DND-41 (cell line): Measurements from ENCODE around the gene IFT80.
"Not testable (repeated sequence)": the region's sequence is repeated elsewhere in the genome, so short reads cannot be mapped to it uniquely, and the experiment has no call there.

Experiments used
- ATAC-seq: fragments of 200-7000 bp; cut with Tn5 transposase; 3 replicates; pipeline ENCODE4 v1.9.1; 2021; ENCODE audit warnings: low read depth; ENCODE audit not compliant: insufficient read depth
- DNase-seq: peaks from one replicate; pipeline ENCODE4 v3.0.0-alpha.2; 2020
- H2AFZ ChIP-seq: 2 replicates; pipeline ENCODE4 v1.6.0; 2012; ENCODE audit warnings: low read depth, low read length
- H3K27ac ChIP-seq: 2 replicates; pipeline ENCODE4 v1.5.1; 2012; ENCODE audit warnings: low read length, inconsistent platforms
- H3K27me3 ChIP-seq: fragments of 200-600 bp; sonication (generic); 2 replicates; pipeline ENCODE4 v1.6.0; 2012; ENCODE audit warnings: low read length, mild to moderate bottlenecking, inconsistent platforms; ENCODE audit not compliant: insufficient read depth, poor library complexity
- H3K36me3 ChIP-seq: 2 replicates; pipeline ENCODE4 v1.5.1; 2012; ENCODE audit warnings: low read length, inconsistent platforms; ENCODE audit not compliant: insufficient read depth
- H3K4me1 ChIP-seq: 2 replicates; pipeline ENCODE4 v1.5.1; 2012; ENCODE audit warnings: mild to moderate bottlenecking, low read length; ENCODE audit not compliant: insufficient read depth
- H3K4me2 ChIP-seq: 2 replicates; pipeline ENCODE4 v1.6.0; 2012; ENCODE audit warnings: mild to moderate bottlenecking, moderate library complexity, low read length, inconsistent platforms; ENCODE audit not compliant: insufficient read depth
- H3K4me3 ChIP-seq, 2 experiments: fragments of 200-600 bp in 1 of 2; shearing (Covaris generic) in 1 of 2; 2 replicates each; pipeline ENCODE4 v1.5.1; 2012 to 2016; ENCODE audit warnings: inconsistent platforms in 2 of 2, low read length in 2 of 2, mild to moderate bottlenecking in 2 of 2, low read depth in 1 of 2, moderate library complexity in 1 of 2
- H3K79me2 ChIP-seq: 2 replicates; pipeline ENCODE4 v1.6.0; 2012; ENCODE audit warnings: low read length, inconsistent platforms; ENCODE audit not compliant: insufficient read depth
- H3K9ac ChIP-seq: 2 replicates; pipeline ENCODE4 v1.6.0; 2012; ENCODE audit warnings: low read depth, mild to moderate bottlenecking, inconsistent platforms, low read length, moderate library complexity
- H3K9me3 ChIP-seq: 2 replicates; pipeline ENCODE4 v1.5.1; 2012; ENCODE audit warnings: low read length, moderate library complexity, mild to moderate bottlenecking, inconsistent platforms; ENCODE audit not compliant: insufficient read depth, severe bottlenecking
- H4K20me1 ChIP-seq: 2 replicates; pipeline ENCODE4 v1.6.0; 2012; ENCODE audit warnings: low read length; ENCODE audit not compliant: insufficient read depth
- EZH2 ChIP-seq: IDR thresholded peaks from 3 replicates; pipeline ENCODE4 v1.6.1; 2012; ENCODE audit warnings: borderline replicate concordance, low read depth, mild to moderate bottlenecking, moderate library complexity, low read length, inconsistent platforms; ENCODE audit not compliant: severe bottlenecking
- TF ChIP-seq, protein P1 (sequence below): IDR thresholded peaks from 2 replicates; pipeline ENCODE4 v1.5.1; 2012; ENCODE audit warnings: borderline replicate concordance, low read length, moderate library complexity, mild to moderate bottlenecking; ENCODE audit not compliant: poor library complexity, severe bottlenecking; ENCODE audit errors: extremely low read depth

The IFT80 gene

DNA sequence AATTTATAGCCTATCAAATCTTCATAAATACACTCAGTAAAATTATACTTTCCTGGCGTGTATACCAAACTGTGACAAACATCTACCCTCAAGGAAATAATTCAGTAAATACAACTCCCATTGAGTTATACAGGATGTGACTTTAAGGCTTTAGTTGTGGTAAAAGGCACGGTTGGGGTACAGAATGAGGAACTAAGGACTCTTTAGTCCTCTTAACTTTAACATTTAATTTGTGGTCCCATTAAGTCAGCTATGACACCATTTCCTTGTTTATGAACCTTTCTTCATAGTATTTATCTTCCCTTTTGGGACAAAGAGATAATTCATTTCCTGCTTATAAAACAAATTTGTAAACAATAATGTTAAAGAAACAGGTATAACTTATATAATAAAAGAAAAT lies 30.2 kb downstream of the IFT80 start:
- TF ChIP-seq EZH2 = no peak
- TF ChIP-seq, protein P1, sequence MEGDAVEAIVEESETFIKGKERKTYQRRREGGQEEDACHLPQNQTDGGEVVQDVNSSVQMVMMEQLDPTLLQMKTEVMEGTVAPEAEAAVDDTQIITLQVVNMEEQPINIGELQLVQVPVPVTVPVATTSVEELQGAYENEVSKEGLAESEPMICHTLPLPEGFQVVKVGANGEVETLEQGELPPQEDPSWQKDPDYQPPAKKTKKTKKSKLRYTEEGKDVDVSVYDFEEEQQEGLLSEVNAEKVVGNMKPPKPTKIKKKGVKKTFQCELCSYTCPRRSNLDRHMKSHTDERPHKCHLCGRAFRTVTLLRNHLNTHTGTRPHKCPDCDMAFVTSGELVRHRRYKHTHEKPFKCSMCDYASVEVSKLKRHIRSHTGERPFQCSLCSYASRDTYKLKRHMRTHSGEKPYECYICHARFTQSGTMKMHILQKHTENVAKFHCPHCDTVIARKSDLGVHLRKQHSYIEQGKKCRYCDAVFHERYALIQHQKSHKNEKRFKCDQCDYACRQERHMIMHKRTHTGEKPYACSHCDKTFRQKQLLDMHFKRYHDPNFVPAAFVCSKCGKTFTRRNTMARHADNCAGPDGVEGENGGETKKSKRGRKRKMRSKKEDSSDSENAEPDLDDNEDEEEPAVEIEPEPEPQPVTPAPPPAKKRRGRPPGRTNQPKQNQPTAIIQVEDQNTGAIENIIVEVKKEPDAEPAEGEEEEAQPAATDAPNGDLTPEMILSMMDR = no peak
- H3K79me2 ChIP-seq = no peaks in the 10 kb centered on the region
- peak; percentile 90 for ATAC-seq
- H2AFZ ChIP-seq = no peak overlapping the region
- H3K27me3 ChIP-seq = no peaks in the 10 kb centered on the region
- H3K36me3 ChIP-seq = peaks cover 17% of the 10 kb centered on the region; the same call in 1 of the 2 replicates
- H3K4me3 ChIP-seq = no peak overlapping the region
- H3K4me1 ChIP-seq = peaks cover 44% of the 10 kb centered on the region
- no peak overlapping the region for H3K9ac ChIP-seq
- H3K27ac ChIP-seq = peak overlapping the region; percentile 30; the same call in 1 of the 2 replicates
- H4K20me1 ChIP-seq = peaks cover 6% of the 10 kb centered on the region; the same call in 1 of the 2 replicates
- no peaks in the 10 kb centered on the region for H3K9me3 ChIP-seq
- peak overlapping the region; percentile 53; the same call in 1 of the 2 replicates for H3K4me2 ChIP-seq
- DNase-seq = peak; percentile 33

DNA sequence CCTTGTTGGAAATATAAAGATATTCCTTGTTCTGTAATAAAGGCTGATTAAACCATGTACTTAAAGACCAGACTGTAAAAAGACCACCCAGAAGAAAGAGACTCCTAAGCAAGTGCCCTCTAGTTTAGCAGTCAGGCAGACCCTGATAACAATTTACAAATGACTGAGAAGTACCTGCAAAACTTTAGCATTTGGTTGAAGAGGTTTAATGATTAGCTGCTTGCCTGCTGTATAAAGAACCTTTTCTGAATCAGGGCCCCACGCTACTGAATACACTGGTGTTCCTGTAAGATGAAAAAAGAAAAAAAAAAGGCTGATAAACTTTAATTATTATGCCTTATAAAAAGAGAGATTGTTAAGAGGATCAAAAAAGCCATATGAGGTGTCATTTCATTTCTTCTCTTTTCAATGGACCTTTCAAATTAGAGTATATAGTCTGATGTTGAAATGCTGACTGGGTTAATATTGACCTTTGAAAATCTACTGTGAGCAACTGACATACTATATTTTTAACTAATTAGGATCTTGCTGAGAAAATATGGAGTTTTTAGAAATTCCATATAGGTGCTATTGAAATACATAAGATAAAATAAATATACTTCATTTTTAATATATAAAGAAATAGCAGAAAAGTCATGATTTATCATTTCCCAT lies 33.0 kb downstream of the IFT80 start:
- H3K79me2 ChIP-seq = no peaks in the 10 kb centered on the region
- H3K4me3 ChIP-seq = no peak overlapping the region
- ATAC-seq (no peak), DNase-seq (no peak)
- no peak overlapping the region for H3K9ac ChIP-seq
- H3K9me3 ChIP-seq = no peaks in the 10 kb centered on the region
- TF ChIP-seq EZH2 = no peak
- TF ChIP-seq, protein P1 = no peak
- H3K4me1 ChIP-seq = peaks cover 38% of the 10 kb centered on the region
- no peak overlapping the region for H3K27ac ChIP-seq
- H3K36me3 ChIP-seq = peaks cover 14% of the 10 kb centered on the region; the same call in 1 of the 2 replicates
- peaks cover 5% of the 10 kb centered on the region; the same call in 1 of the 2 replicates for H4K20me1 ChIP-seq
- no peak overlapping the region for H2AFZ ChIP-seq
- no peaks in the 10 kb centered on the region for H3K27me3 ChIP-seq
- no peak overlapping the region for H3K4me2 ChIP-seq

DNA sequence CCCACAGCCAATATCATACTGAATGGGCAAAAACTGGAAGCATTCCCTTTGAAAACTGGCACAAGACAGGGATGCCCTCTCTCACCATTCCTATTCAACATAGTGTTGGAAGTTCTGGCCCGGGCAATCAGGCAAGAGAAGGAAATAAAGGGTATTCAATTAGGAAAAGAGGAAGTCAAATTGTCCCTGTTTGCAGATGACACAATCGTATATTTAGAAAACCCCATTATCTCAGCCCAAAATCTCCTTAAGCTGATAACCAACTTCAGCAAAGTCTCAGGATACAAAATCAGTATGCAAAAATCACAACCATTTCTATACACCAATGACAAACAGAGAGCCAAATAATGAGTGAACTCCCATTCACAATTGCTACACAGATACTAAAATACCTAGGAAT lies 36.1 kb downstream of the IFT80 start:
- not testable (repeated sequence) for H3K9me3 ChIP-seq, H3K9ac ChIP-seq, DNase-seq, H4K20me1 ChIP-seq, H3K27ac ChIP-seq, H2AFZ ChIP-seq, H3K79me2 ChIP-seq, ATAC-seq, H3K4me2 ChIP-seq, H3K4me1 ChIP-seq, H3K27me3 ChIP-seq, H3K4me3 ChIP-seq
- peaks cover 14% of the 10 kb centered on the region; the same call in 1 of the 2 replicates for H3K36me3 ChIP-seq

DNA sequence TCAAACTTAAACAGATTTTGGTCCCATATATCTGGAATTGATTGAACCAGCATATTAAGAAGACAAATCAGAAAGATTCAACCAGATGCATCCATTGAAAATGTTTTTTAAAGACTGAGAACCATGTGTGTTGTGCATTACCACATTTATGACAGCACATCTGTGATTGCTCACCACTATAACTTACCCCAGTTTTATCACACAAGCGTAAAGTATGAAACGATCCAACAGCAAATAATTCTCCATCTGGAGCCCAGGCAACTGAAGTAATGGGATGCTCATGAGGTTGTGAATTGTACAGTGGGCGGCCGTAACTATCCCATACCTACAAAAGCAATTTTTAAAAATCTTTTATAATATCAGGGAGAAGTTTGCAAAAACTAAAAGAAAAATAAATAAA lies 43.2 kb downstream of the IFT80 start:
- no peak for DNase-seq
- H3K4me3 ChIP-seq = no peak overlapping the region
- H3K9me3 ChIP-seq = no peaks in the 10 kb centered on the region
- peaks cover 11% of the 10 kb centered on the region; the same call in 1 of the 2 replicates for H3K36me3 ChIP-seq
- TF ChIP-seq, protein P1 = no peak
- TF ChIP-seq EZH2 = no peak
- no peak overlapping the region for H3K4me2 ChIP-seq
- no peaks in the 10 kb centered on the region for H3K27me3 ChIP-seq
- H4K20me1 ChIP-seq = no peaks in the 10 kb centered on the region
- no peaks in the 10 kb centered on the region for H3K4me1 ChIP-seq
- H3K9ac ChIP-seq = no peak overlapping the region
- H3K27ac ChIP-seq = no peak overlapping the region
- no peak for ATAC-seq
- no peak overlapping the region for H2AFZ ChIP-seq
- H3K79me2 ChIP-seq = no peaks in the 10 kb centered on the region
